Testis (tissue), 2 donors: ENCODE results near the gene SERPIND1.

Source experiments
- POLR2A ChIP-seq: fragments of 450-650 bp; IDR thresholded peaks from one replicate; pipeline ENCODE4 v1.6.1; 2017; ENCODE audit warnings: antibody characterized with exemption, mild to moderate bottlenecking, moderate library complexity
- TF ChIP-seq, protein P1 (sequence below), 3 experiments: fragments of 450-650 bp in 2 of 3; fragments of 200-600 bp in 1 of 3; sonication (generic) in 1 of 3; IDR thresholded peaks; one replicate each; pipeline ENCODE4 v1.5.1; 2016 to 2019; ENCODE audit warnings: antibody characterized with exemption in 3 of 3, mild to moderate bottlenecking in 2 of 3, moderate library complexity in 1 of 3

DNA sequence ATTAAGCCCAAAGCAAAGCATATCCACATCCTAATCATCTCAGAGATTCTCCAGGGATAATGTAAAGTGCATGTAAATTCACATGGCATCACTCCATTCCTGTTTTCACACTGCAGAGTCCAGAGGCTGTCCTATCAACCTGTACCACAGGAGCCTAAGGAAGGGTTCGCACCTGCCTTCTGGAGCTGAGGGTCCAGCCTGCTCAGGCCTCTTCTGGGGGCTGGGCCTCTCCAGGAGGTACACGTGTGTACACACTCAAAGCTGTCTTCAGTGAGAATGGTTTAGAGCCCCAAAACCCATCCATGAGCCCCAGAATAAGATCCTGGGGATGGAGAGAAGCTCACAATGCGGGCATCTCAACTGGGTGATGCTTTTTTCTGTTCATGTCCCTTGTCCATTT, 60.8 kb downstream of the SERPIND1 start:
- TF ChIP-seq, protein P1, sequence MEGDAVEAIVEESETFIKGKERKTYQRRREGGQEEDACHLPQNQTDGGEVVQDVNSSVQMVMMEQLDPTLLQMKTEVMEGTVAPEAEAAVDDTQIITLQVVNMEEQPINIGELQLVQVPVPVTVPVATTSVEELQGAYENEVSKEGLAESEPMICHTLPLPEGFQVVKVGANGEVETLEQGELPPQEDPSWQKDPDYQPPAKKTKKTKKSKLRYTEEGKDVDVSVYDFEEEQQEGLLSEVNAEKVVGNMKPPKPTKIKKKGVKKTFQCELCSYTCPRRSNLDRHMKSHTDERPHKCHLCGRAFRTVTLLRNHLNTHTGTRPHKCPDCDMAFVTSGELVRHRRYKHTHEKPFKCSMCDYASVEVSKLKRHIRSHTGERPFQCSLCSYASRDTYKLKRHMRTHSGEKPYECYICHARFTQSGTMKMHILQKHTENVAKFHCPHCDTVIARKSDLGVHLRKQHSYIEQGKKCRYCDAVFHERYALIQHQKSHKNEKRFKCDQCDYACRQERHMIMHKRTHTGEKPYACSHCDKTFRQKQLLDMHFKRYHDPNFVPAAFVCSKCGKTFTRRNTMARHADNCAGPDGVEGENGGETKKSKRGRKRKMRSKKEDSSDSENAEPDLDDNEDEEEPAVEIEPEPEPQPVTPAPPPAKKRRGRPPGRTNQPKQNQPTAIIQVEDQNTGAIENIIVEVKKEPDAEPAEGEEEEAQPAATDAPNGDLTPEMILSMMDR (IDR thresholded peaks at IDR 0.05) = no peak
- TF ChIP-seq POLR2A = no peak
